ENCODE data around the gene TFAP2B. TPM values are rescaled to one million over a fixed set of nuclear protein-coding genes. Genes with fewer than 3 reads are reported as not detected.

TFAP2B gene
- total RNA-seq, 5 donors from 2014 or later (not counting 1 experiment from before 2014, with no cell fraction given): not detected

DNA sequence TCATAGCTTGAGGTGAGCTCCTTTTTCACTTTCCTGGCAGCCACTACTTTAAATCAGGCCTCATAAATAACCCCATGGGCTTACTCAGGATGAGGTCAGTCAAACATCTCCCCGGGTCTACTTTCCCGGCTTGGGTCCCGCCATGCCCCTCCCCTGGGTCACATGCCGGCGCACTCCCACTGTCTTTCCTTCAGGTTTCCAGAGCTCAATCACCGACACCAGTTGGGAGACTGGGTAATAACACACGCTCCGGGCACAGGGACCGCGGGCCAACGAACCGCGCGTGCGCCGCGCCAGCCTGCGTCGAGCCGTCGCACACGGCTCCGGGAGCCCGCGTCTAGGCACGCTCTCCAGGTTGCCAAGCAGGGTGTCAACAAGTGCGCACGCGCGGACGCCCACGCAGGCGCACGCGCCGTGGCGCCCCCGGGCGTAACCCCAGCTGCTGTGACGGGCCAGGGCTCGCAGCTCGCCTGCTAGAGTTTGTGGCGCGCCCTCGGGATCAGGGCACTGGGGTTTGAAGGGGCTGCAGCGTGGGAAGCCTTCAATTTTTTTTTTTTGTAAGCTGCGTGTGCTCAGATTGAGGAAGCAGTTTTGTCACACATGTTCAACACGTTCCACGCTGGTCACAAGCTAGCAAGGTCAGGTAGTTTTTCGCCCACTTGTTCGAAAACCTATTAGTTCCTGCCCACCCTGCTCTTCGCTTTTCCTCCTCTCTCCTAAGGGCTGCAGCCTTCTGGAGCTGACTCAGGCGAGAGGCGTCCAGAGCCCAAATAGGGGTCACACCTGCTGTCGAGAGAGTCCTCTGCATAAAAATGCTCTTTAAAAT lies 31.8 kb downstream of the TFAP2B start:
- H3K9me3 Mint-ChIP-seq: peaks cover 0 to 8% (median 5%) of the 10 kb centered on the region in 3 donors
- no peaks in the 10 kb centered on the region for H3K9me3 ChIP-seq
- no peaks in the 10 kb centered on the region for H3K4me1 ChIP-seq (ENCODE audit: control insufficient read depth in 1 of 2, extremely low read depth in 1 of 2, insufficient read depth in 2 of 2, low read length in 2 of 2)
- CTCF ChIA-PET: interaction anchor here in 1 of 2 donors (0.6 kb wide), 1 partner anchor 38 kb away, joined by 3 read pairs; no protein-coding TSS in a partner anchor
- no peaks in the 10 kb centered on the region for H3K36me3 ChIP-seq (ENCODE audit: control insufficient read depth in 2 of 2, extremely low read depth in 1 of 2, insufficient read depth in 1 of 2, low read length in 1 of 2)
- peak overlapping the region in 1 of 2 donors; percentile 7 for H3K4me3 ChIP-seq (ENCODE audit: control insufficient read depth in 1 of 2, extremely low read depth in 1 of 2, low read length in 1 of 2)
- DNase-seq: no peak
- POLR2A ChIA-PET: no interaction called here
- ATAC-seq (replicated peaks in 1 of 4): no peak
- peaks cover 21 to 36% of the 10 kb centered on the region in 2 experiments for H3K27me3 ChIP-seq (replicated peaks in 1 of 2; ENCODE audit: control insufficient read depth in 2 of 2, extremely low read depth in 1 of 2, insufficient read depth in 2 of 2, low read length in 1 of 2)
- no peaks in the 10 kb centered on the region for H3K36me3 Mint-ChIP-seq
- no peaks in the 10 kb centered on the region for H3K4me1 Mint-ChIP-seq
- WGBS (ENCODE audit: insufficient coverage): 25% methylated on average over 54 of the region's 55 CpGs
- no peak overlapping the region for H3K4me3 Mint-ChIP-seq
- H3K27ac Mint-ChIP-seq: no peak overlapping the region
- H3K27ac ChIP-seq (ENCODE audit: low read length): no peak overlapping the region
- H3K27me3 Mint-ChIP-seq: peaks cover 50 to 71% of the 10 kb centered on the region in 2 donors

DNA sequence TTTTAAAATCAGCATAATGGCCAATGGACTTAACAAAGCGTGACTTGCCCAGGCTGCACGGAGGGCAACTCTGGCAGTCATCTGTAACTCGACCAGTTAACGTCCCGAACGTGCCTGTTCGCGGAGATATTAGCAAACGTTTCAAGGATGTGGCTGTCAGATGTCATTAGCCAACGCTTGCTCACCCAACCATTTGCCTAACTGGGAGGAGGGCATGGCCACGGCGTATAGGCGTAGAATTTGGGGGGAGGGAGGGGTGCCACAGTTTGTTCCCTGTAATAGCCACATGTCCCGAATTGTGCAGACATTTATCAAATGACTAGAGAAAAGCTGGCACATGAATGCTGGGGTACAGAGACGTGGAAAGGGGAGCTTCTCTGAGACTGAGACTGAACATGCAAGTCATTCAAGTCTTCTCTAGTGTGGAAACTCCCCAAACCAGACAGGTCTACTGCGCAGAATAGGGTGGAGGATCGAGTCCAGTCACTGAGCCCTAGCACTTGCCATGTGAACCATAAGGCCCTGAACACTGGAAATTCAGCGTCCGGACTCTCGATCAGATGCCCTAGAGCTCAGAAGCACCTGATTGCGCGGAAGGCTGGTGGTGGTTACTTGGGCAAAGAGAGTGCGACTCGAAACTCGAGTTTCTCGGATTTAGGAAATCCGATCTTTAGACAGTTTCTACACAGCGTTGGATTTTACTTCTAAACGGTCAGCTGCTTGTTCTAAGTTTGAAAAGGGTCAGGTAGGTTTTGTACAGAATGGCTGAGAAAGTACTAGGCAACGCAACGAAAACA lies 32.6 kb downstream of the TFAP2B start:
- no peak overlapping the region for H3K27ac ChIP-seq (ENCODE audit: low read length)
- no peak for DNase-seq
- 17% methylated on average over 21 of the region's 31 CpGs for WGBS (ENCODE audit: insufficient coverage)
- H3K4me1 ChIP-seq (ENCODE audit: control insufficient read depth in 1 of 2, extremely low read depth in 1 of 2, insufficient read depth in 2 of 2, low read length in 2 of 2): no peaks in the 10 kb centered on the region
- Mint-ChIP-seq H3K4me3 (no peak overlapping the region), H3K27me3 (peaks cover 44 to 65% of the 10 kb centered on the region in 2 donors), H3K36me3 (no peaks in the 10 kb centered on the region), H3K9me3 (peaks cover 0 to 8% (median 5%) of the 10 kb centered on the region in 3 donors), H3K27ac (no peak overlapping the region), H3K4me1 (no peaks in the 10 kb centered on the region)
- CTCF ChIA-PET: no interaction called here
- no peaks in the 10 kb centered on the region for H3K9me3 ChIP-seq
- POLR2A ChIA-PET: no interaction called here
- no peak for ATAC-seq (replicated peaks in 1 of 4)
- H3K36me3 ChIP-seq (ENCODE audit: control insufficient read depth in 2 of 2, extremely low read depth in 1 of 2, insufficient read depth in 1 of 2, low read length in 1 of 2): no peaks in the 10 kb centered on the region
- H3K27me3 ChIP-seq (replicated peaks in 1 of 2; ENCODE audit: control insufficient read depth in 2 of 2, extremely low read depth in 1 of 2, insufficient read depth in 2 of 2, low read length in 1 of 2): peaks cover 18 to 28% of the 10 kb centered on the region in 2 experiments
- peak overlapping the region in 1 of 2 donors; percentile 7 for H3K4me3 ChIP-seq (ENCODE audit: control insufficient read depth in 1 of 2, extremely low read depth in 1 of 2, low read length in 1 of 2)

DNA sequence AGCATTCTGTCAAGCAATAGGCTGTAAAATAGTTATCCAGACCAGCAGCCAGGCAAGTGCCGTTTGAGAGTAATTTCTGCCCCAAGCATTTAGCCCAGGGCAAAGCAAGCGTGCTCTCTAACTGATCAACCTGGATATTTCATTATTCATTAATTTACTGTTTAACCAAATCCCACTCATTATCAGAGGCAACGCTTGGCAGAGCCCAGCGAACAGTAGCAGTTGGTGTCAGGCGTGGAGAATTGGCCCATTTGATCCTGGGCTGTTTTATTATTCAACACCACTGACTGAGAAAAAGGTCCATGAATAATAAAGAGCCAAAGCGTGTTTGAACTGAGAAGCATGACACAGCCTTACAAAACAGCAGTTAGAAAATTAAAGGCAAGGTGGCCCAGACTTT lies 35.3 kb downstream of the TFAP2B start:
- H3K9me3 ChIP-seq: no peaks in the 10 kb centered on the region
- CTCF ChIA-PET: no interaction called here
- Mint-ChIP-seq H3K36me3 (no peaks in the 10 kb centered on the region), H3K4me1 (no peaks in the 10 kb centered on the region), H3K4me3 (no peak overlapping the region), H3K9me3 (peaks cover 0 to 11% (median 3%) of the 10 kb centered on the region in 3 donors), H3K27ac (no peak overlapping the region), H3K27me3 (peaks cover 24 to 38% of the 10 kb centered on the region in 2 donors)
- H3K27ac ChIP-seq (ENCODE audit: low read length): no peak overlapping the region
- H3K4me1 ChIP-seq (ENCODE audit: control insufficient read depth in 1 of 2, extremely low read depth in 1 of 2, insufficient read depth in 2 of 2, low read length in 2 of 2): no peaks in the 10 kb centered on the region
- WGBS (ENCODE audit: insufficient coverage): 39% methylated on average over 5 of the region's 6 CpGs
- ATAC-seq (replicated peaks in 1 of 4) (no peak), DNase-seq (no peak)
- H3K36me3 ChIP-seq (ENCODE audit: control insufficient read depth in 2 of 2, extremely low read depth in 1 of 2, insufficient read depth in 1 of 2, low read length in 1 of 2): no peaks in the 10 kb centered on the region
- POLR2A ChIA-PET: no interaction called here
- H3K4me3 ChIP-seq (ENCODE audit: control insufficient read depth in 1 of 2, extremely low read depth in 1 of 2, low read length in 1 of 2): no peak overlapping the region
- H3K27me3 ChIP-seq (replicated peaks in 1 of 2; ENCODE audit: control insufficient read depth in 2 of 2, extremely low read depth in 1 of 2, insufficient read depth in 2 of 2, low read length in 1 of 2): peaks cover 13 to 21% of the 10 kb centered on the region in 2 experiments

DNA sequence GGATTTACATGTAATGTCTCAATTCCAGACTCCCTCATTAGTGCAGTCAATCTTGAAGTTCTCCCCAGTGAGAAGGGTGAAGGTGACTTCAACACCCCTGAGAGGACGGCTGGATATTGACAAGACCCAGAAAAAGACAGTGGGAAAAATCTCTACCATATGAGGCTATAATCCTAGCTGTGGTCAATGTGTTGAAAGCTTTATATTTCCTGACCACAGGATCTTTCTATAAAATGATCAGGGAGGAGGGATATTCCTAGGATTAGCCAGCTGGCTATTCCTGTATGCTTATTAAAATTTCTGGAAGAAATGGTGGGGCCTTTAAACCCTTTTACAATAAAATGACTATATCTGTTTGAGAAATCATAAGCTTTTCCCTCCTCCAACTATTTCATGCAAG lies 43.0 kb downstream of the TFAP2B start:
- ATAC-seq (replicated peaks in 1 of 4) (no peak), DNase-seq (no peak)
- Mint-ChIP-seq H3K4me1 (no peaks in the 10 kb centered on the region), H3K36me3 (no peaks in the 10 kb centered on the region), H3K4me3 (no peak overlapping the region), H3K9me3 (peaks cover 0 to 6% (median 3%) of the 10 kb centered on the region in 3 donors), H3K27ac (no peak overlapping the region), H3K27me3 (no peaks in the 10 kb centered on the region)
- Histone ChIP-seq H3K27me3 (replicated peaks in 1 of 2; ENCODE audit: control insufficient read depth in 2 of 2, extremely low read depth in 1 of 2, insufficient read depth in 2 of 2, low read length in 1 of 2) (no peaks in the 10 kb centered on the region), H3K27ac (ENCODE audit: low read length) (no peak overlapping the region), H3K4me1 (ENCODE audit: control insufficient read depth in 1 of 2, extremely low read depth in 1 of 2, insufficient read depth in 2 of 2, low read length in 2 of 2) (no peaks in the 10 kb centered on the region), H3K4me3 (ENCODE audit: control insufficient read depth in 1 of 2, extremely low read depth in 1 of 2, low read length in 1 of 2) (no peak overlapping the region), H3K36me3 (ENCODE audit: control insufficient read depth in 2 of 2, extremely low read depth in 1 of 2, insufficient read depth in 1 of 2, low read length in 1 of 2) (no peaks in the 10 kb centered on the region), H3K9me3 (no peaks in the 10 kb centered on the region)
- ChIA-PET CTCF (no interaction called here), POLR2A (interaction anchor here in 1 of 2 donors (0.6 kb wide), 1 partner anchor 301 kb away, joined by 4 read pairs; no protein-coding TSS in a partner anchor)
- WGBS (ENCODE audit: insufficient coverage): no CpG with 5 or more reads among the region's 1 CpG

DNA sequence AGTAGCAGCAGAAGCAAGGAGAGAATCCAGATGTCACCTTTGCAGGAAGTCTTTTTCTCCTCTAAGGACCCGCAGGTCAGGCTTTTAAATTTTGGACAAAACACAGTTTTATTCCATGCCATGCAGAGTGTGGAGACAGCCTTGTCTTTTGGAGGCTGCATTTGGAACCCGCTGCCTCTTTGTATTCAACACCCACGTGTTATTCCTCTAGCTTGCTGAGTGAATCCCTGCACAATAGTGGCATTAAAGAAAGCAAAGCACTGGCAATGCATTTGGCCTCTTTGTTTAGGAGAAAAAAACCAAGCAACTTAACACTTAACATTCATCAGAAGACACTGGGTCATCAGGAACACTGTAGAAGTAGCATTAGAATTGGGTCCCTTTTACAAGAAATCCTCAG lies 43.5 kb downstream of the TFAP2B start:
- no peak for DNase-seq
- POLR2A ChIA-PET: no interaction called here
- CTCF ChIA-PET: no interaction called here

DNA sequence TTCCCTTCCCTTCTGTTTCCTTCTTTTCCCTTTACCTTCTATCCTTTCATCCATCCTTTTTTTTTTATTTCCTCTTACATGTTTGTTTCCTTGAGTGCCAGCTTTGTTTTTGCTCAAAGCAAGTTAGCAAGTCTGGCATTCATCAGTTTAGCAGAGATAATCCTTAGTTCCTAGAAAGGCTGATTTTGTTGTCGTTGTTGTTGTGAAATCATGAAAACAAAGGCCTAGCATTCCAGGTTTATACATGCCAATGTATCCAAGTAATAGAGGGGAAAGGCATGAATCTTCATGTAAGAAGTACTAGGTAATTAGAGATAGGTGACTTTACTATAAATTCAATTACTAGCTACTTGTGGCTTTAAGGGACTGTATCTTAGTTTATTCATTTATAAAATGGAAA lies 45.9 kb downstream of the TFAP2B start:
- H3K4me1 ChIP-seq (ENCODE audit: control insufficient read depth in 1 of 2, extremely low read depth in 1 of 2, insufficient read depth in 2 of 2, low read length in 2 of 2): no peaks in the 10 kb centered on the region
- no peak overlapping the region for H3K4me3 ChIP-seq (ENCODE audit: control insufficient read depth in 1 of 2, extremely low read depth in 1 of 2, low read length in 1 of 2)
- CTCF ChIA-PET: interaction anchor here (0.5 to 0.6 kb wide), 2 partner anchors 45 kb away, joined by 4 to 5 read pairs; no protein-coding TSS in a partner anchor
- H3K27me3 Mint-ChIP-seq: no peaks in the 10 kb centered on the region
- no peak overlapping the region for H3K4me3 Mint-ChIP-seq
- WGBS (ENCODE audit: insufficient coverage): no CpG with 5 or more reads among the region's 1 CpG
- H3K36me3 ChIP-seq (ENCODE audit: control insufficient read depth in 2 of 2, extremely low read depth in 1 of 2, insufficient read depth in 1 of 2, low read length in 1 of 2): no peaks in the 10 kb centered on the region
- no peaks in the 10 kb centered on the region for H3K4me1 Mint-ChIP-seq
- DNase-seq: no peak
- no peaks in the 10 kb centered on the region for H3K36me3 Mint-ChIP-seq
- POLR2A ChIA-PET: no interaction called here
- no peaks in the 10 kb centered on the region for H3K27me3 ChIP-seq (replicated peaks in 1 of 2; ENCODE audit: control insufficient read depth in 2 of 2, extremely low read depth in 1 of 2, insufficient read depth in 2 of 2, low read length in 1 of 2)
- H3K27ac ChIP-seq (ENCODE audit: low read length): no peak overlapping the region
- ATAC-seq (replicated peaks in 1 of 4): no peak
- no peaks in the 10 kb centered on the region for H3K9me3 ChIP-seq
- H3K27ac Mint-ChIP-seq: no peak overlapping the region
- H3K9me3 Mint-ChIP-seq: peaks cover 0 to 5% (median 0%) of the 10 kb centered on the region in 3 donors

More for the DNA sequence above, 43.5 kb downstream of the TFAP2B start:
- ATAC-seq (replicated peaks in 1 of 4): no peak
- Histone ChIP-seq H3K36me3 (ENCODE audit: control insufficient read depth in 2 of 2, extremely low read depth in 1 of 2, insufficient read depth in 1 of 2, low read length in 1 of 2) (no peaks in the 10 kb centered on the region), H3K9me3 (no peaks in the 10 kb centered on the region), H3K4me1 (ENCODE audit: control insufficient read depth in 1 of 2, extremely low read depth in 1 of 2, insufficient read depth in 2 of 2, low read length in 2 of 2) (no peaks in the 10 kb centered on the region), H3K4me3 (ENCODE audit: control insufficient read depth in 1 of 2, extremely low read depth in 1 of 2, low read length in 1 of 2) (no peak overlapping the region), H3K27ac (ENCODE audit: low read length) (no peak overlapping the region), H3K27me3 (replicated peaks in 1 of 2; ENCODE audit: control insufficient read depth in 2 of 2, extremely low read depth in 1 of 2, insufficient read depth in 2 of 2, low read length in 1 of 2) (no peaks in the 10 kb centered on the region)
- H3K27me3 Mint-ChIP-seq: no peaks in the 10 kb centered on the region
- H3K4me1 Mint-ChIP-seq: no peaks in the 10 kb centered on the region
- no peak overlapping the region for H3K4me3 Mint-ChIP-seq
- peaks cover 0 to 8% (median 3%) of the 10 kb centered on the region in 3 donors for H3K9me3 Mint-ChIP-seq
- 69% methylated on average over 3 of the region's 3 CpGs for WGBS (ENCODE audit: insufficient coverage)
- no peaks in the 10 kb centered on the region for H3K36me3 Mint-ChIP-seq
- no peak overlapping the region for H3K27ac Mint-ChIP-seq

Data from T-cell (primary cell).